ENCODE results near the gene COX6A2.

Gene COX6A2

DNA sequence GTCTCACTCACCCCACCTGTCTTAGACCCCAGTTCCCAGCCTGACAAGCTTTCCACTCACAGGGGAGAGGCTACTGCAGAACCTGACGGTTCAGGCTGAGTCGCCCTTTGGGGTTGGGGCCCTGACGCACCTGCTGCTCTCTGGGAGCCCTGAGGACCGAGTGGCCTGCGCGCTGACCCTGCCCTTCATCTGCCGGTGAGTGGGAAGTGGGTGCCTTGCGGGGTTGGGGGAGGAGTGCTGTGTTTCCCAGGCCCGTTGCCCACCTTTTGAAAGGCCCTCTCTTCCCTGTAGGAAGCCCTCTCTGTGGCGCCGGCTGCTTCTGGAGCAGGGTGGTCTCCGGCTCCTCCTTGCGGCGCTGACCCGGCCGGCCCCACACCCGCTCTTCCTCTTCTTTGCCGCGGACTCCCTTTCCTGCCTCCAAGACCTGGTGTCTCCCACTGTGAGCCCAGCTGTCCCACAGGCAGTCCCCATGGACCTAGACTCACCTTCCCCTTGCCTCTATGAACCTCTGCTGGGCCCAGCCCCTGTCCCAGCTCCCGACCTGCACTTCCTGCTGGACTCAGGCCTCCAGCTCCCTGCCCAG is 37.7 kb upstream of the COX6A2 start:
- no peak overlapping the region for H2AK5ac ChIP-seq (ENCODE audit: low read length, severe bottlenecking)
- H3K9me3 ChIP-seq (ENCODE audit: control insufficient read depth, low read length), result no peaks in the 10 kb centered on the region
- H3K14ac ChIP-seq (ENCODE audit: low read length in 2 of 2), result no peak overlapping the region
- no peak overlapping the region for H2AFZ ChIP-seq (ENCODE audit: low read depth, low read length)
- H3K27me3 ChIP-seq (ENCODE audit: control insufficient read depth in 1 of 2, insufficient read depth in 1 of 2, low read length in 2 of 2), result no peaks in the 10 kb centered on the region
- H2BK120ac ChIP-seq (ENCODE audit: low read depth, low read length), result no peak overlapping the region
- no peak overlapping the region for H3K23ac ChIP-seq (ENCODE audit: low read length in 2 of 2)
- no peak overlapping the region for H2BK5ac ChIP-seq (ENCODE audit: low read depth, low read length, poor library complexity, severe bottlenecking)
- H3K27ac ChIP-seq (ENCODE audit: low read length, poor library complexity, severe bottlenecking), result no peak overlapping the region
- no peak overlapping the region for H3K4me3 ChIP-seq (ENCODE audit: insufficient read depth in 1 of 2, low read depth in 1 of 2, low read length in 2 of 2)
- H3K4ac ChIP-seq (ENCODE audit: low read depth in 1 of 2, low read length in 2 of 2), result no peak overlapping the region
- H4K91ac ChIP-seq (ENCODE audit: low read length), result no peak overlapping the region
- no peak overlapping the region for H2BK15ac ChIP-seq (ENCODE audit: low read depth, poor library complexity, severe bottlenecking)
- H3K79me1 ChIP-seq (replicated peaks; ENCODE audit: low read length, poor library complexity, severe bottlenecking), result peaks cover 28% of the 10 kb centered on the region
- H3K18ac ChIP-seq (ENCODE audit: low read depth in 1 of 2, low read length in 2 of 2), result no peak overlapping the region
- whole genome bisulfite sequencing, result 96% methylated on average over 20 of the region's 20 CpGs
- H3K4me2 ChIP-seq (ENCODE audit: low read length, poor library complexity, severe bottlenecking), result no peak overlapping the region
- no peak for DNase-seq
- peaks cover 5% of the 10 kb centered on the region for H3K4me1 ChIP-seq (ENCODE audit: control insufficient read depth, insufficient read depth, low read depth, low read length)
- H3K9ac ChIP-seq (ENCODE audit: low read length), result no peak overlapping the region
- H3K36me3 ChIP-seq (ENCODE audit: control insufficient read depth in 1 of 2, insufficient read depth in 2 of 2, low read depth in 1 of 2, low read length in 2 of 2), result peaks cover 44 to 58% of the 10 kb centered on the region in 2 experiments
- no peak overlapping the region for H4K8ac ChIP-seq (ENCODE audit: low read length)
- H2BK12ac ChIP-seq (ENCODE audit: low read length in 2 of 2), result no peak overlapping the region

DNA sequence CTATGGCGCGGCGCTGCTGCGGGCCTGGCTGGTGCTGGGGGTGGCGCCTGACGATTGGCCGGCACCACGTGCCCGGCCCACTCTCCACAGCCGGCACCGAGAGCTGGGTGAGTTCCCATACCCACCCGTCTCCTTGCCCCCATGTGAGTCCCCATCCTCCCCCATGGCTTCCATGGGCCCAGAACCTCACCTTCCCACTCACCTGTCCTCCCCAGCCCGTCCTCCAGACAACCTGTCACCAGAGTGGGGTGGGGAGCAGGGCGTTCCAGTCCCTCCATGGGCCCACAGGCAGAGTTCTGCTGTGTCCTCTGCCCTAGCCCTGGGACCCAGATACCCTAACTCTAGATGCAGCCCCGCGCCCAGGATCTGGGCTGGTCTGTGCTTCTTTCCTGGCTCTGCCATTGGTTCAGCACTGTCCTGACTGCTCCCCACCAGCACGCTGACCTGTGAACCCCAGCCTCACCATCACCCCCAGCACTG is 36.7 kb upstream of the COX6A2 start:
- no peak overlapping the region for H3K14ac ChIP-seq (ENCODE audit: low read length in 2 of 2)
- H3K27ac ChIP-seq (ENCODE audit: low read length, poor library complexity, severe bottlenecking), result no peak overlapping the region
- H3K23ac ChIP-seq (ENCODE audit: low read length in 2 of 2), result no peak overlapping the region
- H2BK5ac ChIP-seq (ENCODE audit: low read depth, low read length, poor library complexity, severe bottlenecking), result no peak overlapping the region
- peaks cover 44 to 58% of the 10 kb centered on the region in 2 experiments for H3K36me3 ChIP-seq (ENCODE audit: control insufficient read depth in 1 of 2, insufficient read depth in 2 of 2, low read depth in 1 of 2, low read length in 2 of 2)
- no peak for DNase-seq
- H2AFZ ChIP-seq (ENCODE audit: low read depth, low read length), result no peak overlapping the region
- H3K4me2 ChIP-seq (ENCODE audit: low read length, poor library complexity, severe bottlenecking), result no peak overlapping the region
- no peak overlapping the region for H2BK12ac ChIP-seq (ENCODE audit: low read length in 2 of 2)
- H2BK120ac ChIP-seq (ENCODE audit: low read depth, low read length), result no peak overlapping the region
- no peak overlapping the region for H3K18ac ChIP-seq (ENCODE audit: low read depth in 1 of 2, low read length in 2 of 2)
- no peaks in the 10 kb centered on the region for H3K9me3 ChIP-seq (ENCODE audit: control insufficient read depth, low read length)
- no peak overlapping the region for H3K4ac ChIP-seq (ENCODE audit: low read depth in 1 of 2, low read length in 2 of 2)
- H3K79me1 ChIP-seq (replicated peaks; ENCODE audit: low read length, poor library complexity, severe bottlenecking), result peaks cover 28% of the 10 kb centered on the region
- H2AK5ac ChIP-seq (ENCODE audit: low read length, severe bottlenecking), result no peak overlapping the region
- 92% methylated on average over 17 of the region's 17 CpGs for WGBS
- H4K91ac ChIP-seq (ENCODE audit: low read length), result peak overlapping the region; percentile 41
- no peak overlapping the region for H3K4me3 ChIP-seq (ENCODE audit: insufficient read depth in 1 of 2, low read depth in 1 of 2, low read length in 2 of 2)
- H3K27me3 ChIP-seq (ENCODE audit: control insufficient read depth in 1 of 2, insufficient read depth in 1 of 2, low read length in 2 of 2), result no peaks in the 10 kb centered on the region
- H2BK15ac ChIP-seq (ENCODE audit: low read depth, poor library complexity, severe bottlenecking), result no peak overlapping the region
- H3K9ac ChIP-seq (ENCODE audit: low read length), result no peak overlapping the region
- peaks cover 7% of the 10 kb centered on the region for H3K4me1 ChIP-seq (ENCODE audit: control insufficient read depth, insufficient read depth, low read depth, low read length)
- no peak overlapping the region for H4K8ac ChIP-seq (ENCODE audit: low read length)

DNA sequence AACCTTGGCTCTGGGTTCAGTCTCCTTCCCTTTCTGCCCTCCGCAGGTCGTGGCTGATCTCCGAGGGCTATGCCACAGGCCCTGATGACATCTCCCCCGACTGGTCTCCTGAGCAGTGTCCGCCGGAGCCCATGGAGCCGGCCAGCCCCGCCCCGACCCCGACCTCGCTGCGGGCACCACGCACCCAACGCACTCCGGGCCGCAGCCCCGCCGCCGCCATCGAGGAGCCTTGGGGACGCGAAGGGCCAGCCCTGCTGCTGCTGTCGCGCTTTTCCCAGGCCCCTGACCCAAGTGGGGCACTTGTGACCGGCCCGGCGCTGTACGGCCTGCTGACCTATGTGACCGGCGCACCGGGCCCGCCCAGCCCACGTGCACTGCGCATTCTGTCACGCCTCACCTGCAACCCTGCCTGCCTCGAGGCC is 36.2 kb upstream of the COX6A2 start:
- Histone ChIP-seq H3K36me3 (ENCODE audit: control insufficient read depth in 1 of 2, insufficient read depth in 2 of 2, low read depth in 1 of 2, low read length in 2 of 2) (peaks cover 44 to 58% of the 10 kb centered on the region in 2 experiments), H4K91ac (ENCODE audit: low read length) (peak overlapping the region; percentile 41), H3K14ac (ENCODE audit: low read length in 2 of 2) (no peak overlapping the region), H3K27me3 (ENCODE audit: control insufficient read depth in 1 of 2, insufficient read depth in 1 of 2, low read length in 2 of 2) (no peaks in the 10 kb centered on the region), H2BK12ac (ENCODE audit: low read length in 2 of 2) (no peak overlapping the region), H3K9me3 (ENCODE audit: control insufficient read depth, low read length) (no peaks in the 10 kb centered on the region), H3K4me2 (ENCODE audit: low read length, poor library complexity, severe bottlenecking) (no peak overlapping the region), H3K23ac (ENCODE audit: low read length in 2 of 2) (no peak overlapping the region), H3K4ac (ENCODE audit: low read depth in 1 of 2, low read length in 2 of 2) (no peak overlapping the region), H2BK120ac (ENCODE audit: low read depth, low read length) (no peak overlapping the region), H3K18ac (ENCODE audit: low read depth in 1 of 2, low read length in 2 of 2) (no peak overlapping the region), H3K27ac (ENCODE audit: low read length, poor library complexity, severe bottlenecking) (no peak overlapping the region), H3K79me1 (replicated peaks; ENCODE audit: low read length, poor library complexity, severe bottlenecking) (peaks cover 28% of the 10 kb centered on the region), H3K4me3 (ENCODE audit: insufficient read depth in 1 of 2, low read depth in 1 of 2, low read length in 2 of 2) (no peak overlapping the region), H2BK5ac (ENCODE audit: low read depth, low read length, poor library complexity, severe bottlenecking) (no peak overlapping the region), H2AFZ (ENCODE audit: low read depth, low read length) (no peak overlapping the region), H3K9ac (ENCODE audit: low read length) (no peak overlapping the region), H2AK5ac (ENCODE audit: low read length, severe bottlenecking) (no peak overlapping the region), H4K8ac (ENCODE audit: low read length) (no peak overlapping the region), H3K4me1 (ENCODE audit: control insufficient read depth, insufficient read depth, low read depth, low read length) (peaks cover 7% of the 10 kb centered on the region), H2BK15ac (ENCODE audit: low read depth, poor library complexity, severe bottlenecking) (no peak overlapping the region)
- 97% methylated on average over 36 of the region's 36 CpGs for WGBS
- DNase-seq, result no peak

- Histone ChIP-seq H3K4me3 (ENCODE audit: insufficient read depth in 1 of 2, low read depth in 1 of 2, low read length in 2 of 2) (no peak overlapping the region), H3K18ac (ENCODE audit: low read depth in 1 of 2, low read length in 2 of 2) (no peak overlapping the region), H3K4ac (ENCODE audit: low read depth in 1 of 2, low read length in 2 of 2) (no peak overlapping the region), H3K9ac (ENCODE audit: low read length) (peak overlapping the region; percentile 91), H2BK120ac (ENCODE audit: low read depth, low read length) (no peak overlapping the region), H3K79me1 (replicated peaks; ENCODE audit: low read length, poor library complexity, severe bottlenecking) (peaks cover 29% of the 10 kb centered on the region), H4K91ac (ENCODE audit: low read length) (no peak overlapping the region), H3K4me2 (ENCODE audit: low read length, poor library complexity, severe bottlenecking) (no peak overlapping the region), H2BK5ac (ENCODE audit: low read depth, low read length, poor library complexity, severe bottlenecking) (no peak overlapping the region), H2AFZ (ENCODE audit: low read depth, low read length) (no peak overlapping the region), H2BK15ac (ENCODE audit: low read depth, poor library complexity, severe bottlenecking) (no peak overlapping the region), H3K9me3 (ENCODE audit: control insufficient read depth, low read length) (no peaks in the 10 kb centered on the region), H3K14ac (ENCODE audit: low read length in 2 of 2) (no peak overlapping the region), H2BK12ac (ENCODE audit: low read length in 2 of 2) (no peak overlapping the region), H3K27me3 (ENCODE audit: control insufficient read depth in 1 of 2, insufficient read depth in 1 of 2, low read length in 2 of 2) (no peaks in the 10 kb centered on the region), H3K23ac (ENCODE audit: low read length in 2 of 2) (no peak overlapping the region), H4K8ac (ENCODE audit: low read length) (no peak overlapping the region), H3K36me3 (ENCODE audit: control insufficient read depth in 1 of 2, insufficient read depth in 2 of 2, low read depth in 1 of 2, low read length in 2 of 2) (peaks cover 46 to 56% of the 10 kb centered on the region in 2 experiments), H3K4me1 (ENCODE audit: control insufficient read depth, insufficient read depth, low read depth, low read length) (peaks cover 15% of the 10 kb centered on the region), H3K27ac (ENCODE audit: low read length, poor library complexity, severe bottlenecking) (no peak overlapping the region), H2AK5ac (ENCODE audit: low read length, severe bottlenecking) (no peak overlapping the region)
- 95% methylated on average over 35 of the region's 35 CpGs for WGBS
- no peak for DNase-seq
Measured at GRCh38 chr16:31461921-31462804, 34.0 kb upstream of the COX6A2 start.
